Fibroblast of mammary gland (primary cell): ENCODE measurements around the gene CD1B.

Source experiments
- DNase-seq: peaks from one replicate; pipeline ENCODE4 v3.0.0-alpha.2; 2010; ENCODE audit warnings: low read depth
- H3K4me3 ChIP-seq: 2 replicates; pipeline ENCODE4 v1.5.1; 2011; ENCODE audit warnings: low read depth, mild to moderate bottlenecking, low read length, moderate library complexity; ENCODE audit not compliant: control insufficient read depth
- TF ChIP-seq, protein P1 (sequence below): conservative IDR thresholded peaks from 2 replicates; pipeline ENCODE4 v1.5.1; 2011; ENCODE audit warnings: low read depth, low read length, inconsistent platforms; ENCODE audit not compliant: control insufficient read depth, insufficient read depth

CD1B gene

GRCh38 chr1:158328426-158328825 lies 2.9 kb downstream of the CD1B start:
- TF ChIP-seq, protein P1, sequence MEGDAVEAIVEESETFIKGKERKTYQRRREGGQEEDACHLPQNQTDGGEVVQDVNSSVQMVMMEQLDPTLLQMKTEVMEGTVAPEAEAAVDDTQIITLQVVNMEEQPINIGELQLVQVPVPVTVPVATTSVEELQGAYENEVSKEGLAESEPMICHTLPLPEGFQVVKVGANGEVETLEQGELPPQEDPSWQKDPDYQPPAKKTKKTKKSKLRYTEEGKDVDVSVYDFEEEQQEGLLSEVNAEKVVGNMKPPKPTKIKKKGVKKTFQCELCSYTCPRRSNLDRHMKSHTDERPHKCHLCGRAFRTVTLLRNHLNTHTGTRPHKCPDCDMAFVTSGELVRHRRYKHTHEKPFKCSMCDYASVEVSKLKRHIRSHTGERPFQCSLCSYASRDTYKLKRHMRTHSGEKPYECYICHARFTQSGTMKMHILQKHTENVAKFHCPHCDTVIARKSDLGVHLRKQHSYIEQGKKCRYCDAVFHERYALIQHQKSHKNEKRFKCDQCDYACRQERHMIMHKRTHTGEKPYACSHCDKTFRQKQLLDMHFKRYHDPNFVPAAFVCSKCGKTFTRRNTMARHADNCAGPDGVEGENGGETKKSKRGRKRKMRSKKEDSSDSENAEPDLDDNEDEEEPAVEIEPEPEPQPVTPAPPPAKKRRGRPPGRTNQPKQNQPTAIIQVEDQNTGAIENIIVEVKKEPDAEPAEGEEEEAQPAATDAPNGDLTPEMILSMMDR, result no peak
- H3K4me3 ChIP-seq, result no peak overlapping the region
- no peak for DNase-seq

- DNase-seq, result no peak
- H3K4me3 ChIP-seq, result no peak overlapping the region
- TF ChIP-seq, protein P1, result no peak
Observed at GRCh38 chr1:158327481-158327880, 3.9 kb downstream of the CD1B start.

DNA sequence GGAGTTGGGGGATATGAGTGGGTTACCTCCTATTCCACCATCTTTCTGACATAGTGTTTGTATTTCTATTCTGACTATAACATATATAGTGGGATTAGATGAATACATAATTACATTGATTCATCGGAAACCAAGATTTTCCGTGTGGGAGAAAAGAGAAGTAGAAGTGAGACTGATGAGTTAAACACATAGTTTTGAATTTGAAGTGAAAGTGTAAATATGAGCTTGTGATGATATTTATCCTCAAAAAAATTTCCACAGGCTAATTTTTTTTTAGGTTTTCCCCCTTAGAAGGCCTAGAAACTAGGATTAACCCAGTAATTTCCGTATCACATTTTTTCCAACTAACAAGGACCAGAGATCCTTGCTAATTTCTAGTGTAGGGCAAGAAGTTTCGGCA lies 6.9 kb downstream of the CD1B start:
- DNase-seq, result no peak
- H3K4me3 ChIP-seq, result no peak overlapping the region
- TF ChIP-seq, protein P1, result no peak

GRCh38 chr1:158323866-158324265 lies 7.5 kb downstream of the CD1B start:
- no peak overlapping the region for H3K4me3 ChIP-seq

GRCh38 chr1:158311066-158311465 lies 20.3 kb downstream of the CD1B start:
- TF ChIP-seq, protein P1, result no peak
- DNase-seq, result no peak
- no peak overlapping the region for H3K4me3 ChIP-seq

More at GRCh38 chr1:158323866-158324265, 7.5 kb downstream of the CD1B start:
- DNase-seq, result no peak
- TF ChIP-seq, protein P1, result no peak

DNA sequence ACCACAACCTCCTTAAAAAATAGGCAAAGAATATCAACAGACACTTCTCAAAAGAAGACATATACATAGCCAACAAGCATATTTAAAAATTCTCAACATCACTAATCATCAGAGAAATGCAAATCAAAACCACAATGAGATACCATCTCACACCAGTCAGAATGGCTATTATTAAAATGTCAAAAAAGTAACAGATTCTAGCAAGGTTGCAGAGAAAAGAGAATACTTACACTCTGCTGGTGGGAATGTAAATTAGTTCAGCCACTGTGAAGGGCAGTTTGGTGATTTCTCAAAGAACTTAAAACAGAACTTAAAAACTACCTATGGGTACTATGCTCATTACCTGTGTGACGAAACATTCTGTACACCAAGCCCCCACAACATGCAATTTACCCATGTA lies 20.7 kb downstream of the CD1B start:
- no peak overlapping the region for H3K4me3 ChIP-seq
- DNase-seq, result no peak
- TF ChIP-seq, protein P1, result no peak

DNA sequence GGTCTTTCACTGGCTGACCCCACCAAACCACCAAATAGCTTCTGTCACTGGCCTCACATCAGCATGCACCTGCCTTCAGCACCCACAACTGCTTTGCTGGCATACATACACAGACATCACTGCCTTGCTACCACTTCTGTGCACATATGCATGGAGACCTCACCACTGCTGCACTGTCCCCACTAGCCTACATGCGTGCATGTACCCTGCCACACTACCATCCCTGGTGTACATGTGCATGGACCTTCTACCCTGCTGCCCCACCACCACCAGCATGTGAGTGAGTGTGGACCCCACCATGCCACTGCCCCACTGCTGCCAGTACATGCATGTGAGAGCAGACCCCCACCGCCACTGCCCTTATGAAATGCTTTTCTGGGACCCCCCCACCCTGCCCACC lies 35.5 kb downstream of the CD1B start:
- DNase-seq, result no peak
- H3K4me3 ChIP-seq, result no peak overlapping the region
- TF ChIP-seq, protein P1, result no peak
